HG02840 (cell line): Measurements from ENCODE around the gene BUD31.
"Not testable (repeated sequence)": the region's sequence is repeated elsewhere in the genome, so short reads cannot be mapped to it uniquely, and the experiment has no call there.

Source experiments
- ATAC-seq: cut with Tn5 transposase; IDR thresholded peaks from one replicate; pipeline ENCODE4 v1.9.1; 2021; ENCODE audit warnings: mild to moderate bottlenecking, moderate library complexity, moderate number of reproducible peaks; ENCODE audit not compliant: unreplicated experiment, low FRiP score

Gene BUD31

DNA sequence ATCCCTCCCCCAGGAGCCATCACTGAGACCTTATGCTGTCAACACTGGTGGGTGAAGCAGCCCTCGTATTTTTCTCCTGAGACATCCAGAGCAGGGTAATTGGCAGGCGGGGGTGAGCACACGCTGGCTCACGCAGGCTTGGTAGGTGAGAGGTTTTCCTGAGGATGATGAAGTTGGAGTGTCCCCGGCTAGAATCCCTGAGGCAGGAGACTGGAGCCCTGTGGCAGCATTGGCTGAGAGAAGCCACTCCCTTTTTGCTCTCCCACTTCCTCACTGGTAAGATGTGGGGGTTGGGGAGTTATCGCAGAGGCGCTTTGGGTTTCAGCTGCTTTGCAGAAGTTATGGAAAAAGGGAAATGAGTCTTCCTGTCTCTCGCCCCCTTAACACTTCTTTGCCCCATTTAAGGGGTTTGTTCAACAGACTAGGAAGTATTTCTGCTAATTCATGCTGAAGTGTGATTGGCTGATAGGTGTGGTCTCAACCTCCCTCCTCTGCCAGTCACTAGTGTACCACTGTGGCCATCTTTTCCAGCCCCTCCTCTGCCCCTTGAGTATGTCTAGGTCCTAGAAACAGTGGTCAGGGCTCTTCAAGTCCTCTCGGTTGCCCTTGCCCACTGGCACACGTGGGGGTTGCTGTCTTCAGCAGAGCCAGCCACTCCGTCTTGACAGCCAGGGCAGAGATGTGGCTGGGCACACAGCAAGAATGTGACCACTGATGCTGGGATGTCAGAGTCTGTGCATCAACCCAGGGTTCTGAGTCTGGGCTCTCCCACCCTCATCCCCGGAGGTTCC is 28.5 kb upstream of the BUD31 start:
- ATAC-seq: peak; percentile 41

DNA sequence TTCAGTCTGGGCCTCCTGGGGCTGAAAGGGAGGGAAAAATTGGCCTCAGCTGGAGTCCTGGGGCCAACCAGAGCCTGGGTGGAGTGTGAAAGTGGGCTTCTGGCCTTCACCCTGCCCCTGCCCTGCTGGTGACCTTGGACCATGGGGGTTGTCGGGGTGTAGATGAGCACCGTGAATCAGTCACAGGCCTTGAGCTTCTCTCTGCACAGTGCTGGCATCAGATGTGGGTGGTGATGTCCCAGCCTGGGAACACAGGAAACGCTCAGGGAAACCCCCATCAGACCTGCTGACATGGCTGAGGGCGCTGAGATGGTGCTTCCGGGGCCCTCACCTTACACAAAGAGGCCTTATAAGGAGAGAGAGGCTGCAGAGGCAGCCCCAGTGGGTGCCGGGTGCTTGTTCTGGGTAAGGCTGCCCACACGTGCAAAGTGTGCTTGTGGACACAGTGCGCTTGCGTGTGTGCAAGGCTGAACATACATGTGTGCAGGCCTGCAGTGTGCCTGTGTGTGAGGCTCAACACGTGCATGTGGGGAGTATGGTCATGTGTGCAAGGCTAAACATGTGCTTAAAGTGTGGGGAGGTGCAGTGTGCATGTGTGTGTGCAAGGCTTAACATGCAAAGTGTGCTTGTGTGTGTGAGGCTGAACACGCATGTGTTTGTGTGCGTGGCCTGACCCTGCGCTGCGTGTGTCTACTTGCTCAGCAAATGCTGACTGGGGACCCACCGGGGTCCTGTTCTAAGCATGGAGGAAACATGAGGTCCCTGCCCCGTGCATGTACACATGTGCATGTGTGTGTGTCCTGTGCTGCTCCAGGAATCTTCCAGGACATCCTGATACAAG is 27.7 kb upstream of the BUD31 start:
- peak; percentile 56 for ATAC-seq

DNA sequence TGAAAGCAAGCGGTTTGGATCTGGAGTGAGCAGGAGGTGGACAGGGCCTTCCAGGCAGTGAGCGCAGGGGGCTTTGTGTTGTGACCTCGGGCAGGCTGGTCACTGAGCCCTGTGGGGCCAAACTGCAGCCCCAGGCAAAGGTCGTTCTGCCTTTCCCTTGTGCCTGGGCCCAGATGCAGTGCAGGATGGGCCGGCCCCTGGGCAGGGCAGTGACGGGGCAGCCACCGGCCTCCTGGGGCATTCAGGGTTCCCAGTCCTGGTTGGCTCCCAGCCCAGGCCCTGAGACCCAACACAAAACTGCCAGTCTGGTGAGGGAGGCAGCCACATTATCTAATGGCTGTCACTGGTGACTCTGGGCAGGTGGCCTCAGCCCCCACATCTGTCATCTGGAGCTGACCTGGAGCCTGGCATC is 27.1 kb upstream of the BUD31 start:
- no peak for ATAC-seq

DNA sequence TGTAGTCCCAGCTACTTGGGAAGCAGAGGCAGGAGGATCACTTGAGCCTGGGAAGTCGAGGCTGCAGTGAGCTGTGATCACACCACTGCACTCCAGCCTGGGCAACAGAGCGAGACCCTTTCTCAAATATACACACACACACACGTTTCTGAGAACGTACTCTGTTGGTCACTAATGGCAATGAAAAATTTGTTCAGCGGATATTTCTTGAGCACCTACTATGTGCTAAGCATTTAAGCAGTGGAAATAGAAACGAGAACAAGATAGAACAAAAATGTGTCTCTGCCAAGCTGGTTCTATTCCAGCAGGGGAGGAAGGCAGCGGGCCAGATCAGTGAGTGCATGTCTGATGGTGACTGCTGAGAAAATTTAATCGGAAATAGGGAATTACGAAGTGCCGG is 25.6 kb upstream of the BUD31 start:
- ATAC-seq: no peak

DNA sequence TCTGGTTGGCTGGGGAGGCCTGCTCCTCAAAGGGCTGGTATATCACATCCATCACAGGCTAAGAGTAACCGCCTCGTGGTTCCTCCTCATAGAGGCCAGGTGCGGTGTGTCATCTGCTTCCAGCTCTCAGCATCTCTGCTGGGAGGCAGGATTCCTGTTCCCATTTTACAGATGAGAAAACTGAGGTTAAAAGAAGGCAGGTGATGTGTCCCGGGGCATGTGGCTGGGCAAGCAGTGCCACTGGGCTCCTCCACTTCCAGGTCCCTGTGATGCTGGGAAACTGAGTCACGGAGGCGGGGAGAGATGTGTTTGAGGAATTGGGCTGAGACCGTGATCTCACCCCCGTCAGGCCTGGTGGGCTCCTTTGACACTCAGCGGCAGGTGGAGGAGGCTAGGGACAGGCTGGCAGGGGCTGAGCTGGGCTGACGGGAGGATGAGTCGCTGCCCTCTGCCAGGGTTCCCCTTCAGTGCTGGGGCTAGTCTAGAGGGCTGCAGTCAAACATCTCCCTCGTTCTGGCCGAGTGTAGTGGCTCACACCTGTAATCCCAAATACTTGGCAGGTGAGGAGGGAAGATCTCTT is 24.9 kb upstream of the BUD31 start:
- ATAC-seq: no peak

DNA sequence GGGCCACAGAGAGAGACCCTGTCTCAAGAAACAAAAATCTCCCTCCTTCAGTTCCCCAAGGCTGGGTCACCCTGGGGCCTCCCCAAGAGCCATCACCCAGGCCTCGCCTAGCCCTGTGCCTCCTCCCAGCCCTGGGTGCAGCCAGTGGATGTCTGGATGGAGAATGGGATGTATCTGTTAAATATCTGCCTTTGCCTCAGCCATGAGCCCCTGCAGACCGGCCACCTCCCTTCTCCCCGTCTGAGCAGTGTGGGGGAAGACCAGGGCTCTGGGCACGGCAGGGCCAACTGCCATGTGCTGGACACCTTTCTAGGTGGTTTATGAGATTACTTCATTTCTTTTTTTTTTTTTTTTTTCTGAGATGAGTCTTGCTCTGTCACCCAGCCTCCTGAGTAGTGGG is 24.2 kb upstream of the BUD31 start:
- no peak for ATAC-seq

DNA sequence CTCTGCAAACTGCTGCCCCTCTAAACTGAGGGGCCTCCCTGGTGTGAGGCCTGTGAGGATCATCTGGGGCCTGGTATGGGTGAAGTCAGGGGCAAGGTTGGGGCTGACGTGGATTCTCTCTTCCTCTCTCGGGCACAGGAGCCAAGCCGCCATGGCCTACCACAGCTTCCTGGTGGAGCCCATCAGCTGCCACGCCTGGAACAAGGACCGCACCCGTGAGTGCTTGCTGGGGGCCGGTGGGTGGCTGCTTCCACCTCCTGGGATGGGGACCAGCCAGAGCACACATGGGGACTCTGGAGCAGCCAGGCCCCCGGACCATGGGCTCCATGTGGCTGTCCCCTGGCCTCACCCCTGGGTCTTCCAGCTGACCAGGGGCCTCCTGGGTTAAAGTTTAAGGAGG is 23.2 kb upstream of the BUD31 start:
- ATAC-seq: no peak

DNA sequence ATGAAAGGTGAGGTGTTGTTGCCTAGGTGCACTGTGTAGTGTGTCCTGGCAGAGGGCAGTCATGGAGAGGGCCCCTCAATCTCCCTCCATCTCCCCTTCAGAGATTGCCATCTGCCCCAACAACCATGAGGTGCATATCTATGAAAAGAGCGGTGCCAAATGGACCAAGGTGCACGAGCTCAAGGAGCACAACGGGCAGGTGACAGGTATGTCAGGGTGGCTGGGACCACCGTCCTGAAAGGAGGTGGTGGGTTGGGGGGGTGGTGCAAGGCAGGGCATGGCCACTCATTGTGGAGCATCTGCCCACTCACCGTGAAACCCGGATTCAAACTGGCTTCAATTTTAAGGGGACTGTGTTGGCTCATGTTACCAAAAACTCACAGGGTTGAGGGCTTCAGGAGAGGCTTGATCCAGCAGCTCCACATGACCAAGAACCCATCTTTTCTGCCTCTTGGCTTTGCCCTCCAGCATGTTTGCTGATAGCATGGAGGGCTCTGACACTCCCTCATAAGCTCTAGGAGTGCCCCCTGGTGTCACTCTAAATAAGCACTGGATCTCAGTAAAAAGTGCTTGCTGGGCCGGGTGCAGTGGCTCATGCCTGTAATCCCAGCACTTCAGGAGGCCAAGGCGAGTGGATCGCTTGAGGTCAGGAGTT is 22.1 kb upstream of the BUD31 start:
- ATAC-seq: no peak

DNA sequence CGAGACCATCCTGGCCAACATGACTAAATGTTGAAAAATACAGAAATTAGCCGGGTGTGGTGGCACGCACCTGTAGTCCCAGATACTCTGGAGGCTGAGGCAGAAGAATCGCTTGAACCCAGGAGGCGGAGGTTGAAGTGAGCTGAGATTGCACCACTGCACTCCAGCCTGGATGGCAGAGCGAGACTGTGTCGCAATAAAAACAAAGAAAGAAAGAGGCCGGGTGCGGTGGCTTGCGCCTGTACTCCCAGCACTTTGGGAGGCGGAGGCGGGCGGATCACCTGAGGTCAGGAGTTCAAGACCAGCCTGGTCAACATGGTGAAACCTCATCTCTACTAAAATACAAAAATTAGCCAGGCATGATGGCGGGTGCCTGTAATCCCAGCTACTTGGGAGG is 21.5 kb upstream of the BUD31 start:
- ATAC-seq: not testable (repeated sequence)

DNA sequence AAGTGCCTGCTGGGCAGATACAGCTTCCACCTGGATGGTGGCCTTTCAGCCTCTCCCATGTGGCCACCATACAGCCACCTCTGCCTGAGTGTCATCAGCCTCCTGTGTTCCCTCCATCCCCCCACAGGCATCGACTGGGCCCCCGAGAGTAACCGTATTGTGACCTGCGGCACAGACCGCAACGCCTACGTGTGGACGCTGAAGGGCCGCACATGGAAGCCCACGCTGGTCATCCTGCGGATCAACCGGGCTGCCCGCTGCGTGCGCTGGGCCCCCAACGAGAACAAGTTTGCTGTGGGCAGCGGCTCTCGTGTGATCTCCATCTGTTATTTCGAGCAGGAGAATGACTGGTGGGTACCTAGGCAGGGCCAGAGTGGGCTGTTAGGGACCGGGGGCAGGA is 20.9 kb upstream of the BUD31 start:
- no peak for ATAC-seq

DNA sequence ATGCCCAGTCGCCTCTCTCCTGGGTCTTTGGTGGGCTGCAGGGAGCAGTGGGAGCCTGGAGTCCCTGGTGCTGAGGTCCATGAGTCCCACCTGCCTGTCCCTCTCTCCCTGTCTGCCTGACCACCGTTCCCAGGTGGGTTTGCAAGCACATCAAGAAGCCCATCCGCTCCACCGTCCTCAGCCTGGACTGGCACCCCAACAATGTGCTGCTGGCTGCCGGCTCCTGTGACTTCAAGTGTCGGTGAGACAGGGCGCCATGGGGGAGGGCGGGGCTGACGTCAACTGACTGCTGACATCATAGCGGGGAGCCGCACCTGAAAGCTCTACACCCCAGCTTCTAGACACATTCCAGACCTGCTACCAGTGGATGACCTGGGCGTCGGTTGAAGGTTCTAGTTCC is 19.0 kb upstream of the BUD31 start:
- ATAC-seq: no peak

DNA sequence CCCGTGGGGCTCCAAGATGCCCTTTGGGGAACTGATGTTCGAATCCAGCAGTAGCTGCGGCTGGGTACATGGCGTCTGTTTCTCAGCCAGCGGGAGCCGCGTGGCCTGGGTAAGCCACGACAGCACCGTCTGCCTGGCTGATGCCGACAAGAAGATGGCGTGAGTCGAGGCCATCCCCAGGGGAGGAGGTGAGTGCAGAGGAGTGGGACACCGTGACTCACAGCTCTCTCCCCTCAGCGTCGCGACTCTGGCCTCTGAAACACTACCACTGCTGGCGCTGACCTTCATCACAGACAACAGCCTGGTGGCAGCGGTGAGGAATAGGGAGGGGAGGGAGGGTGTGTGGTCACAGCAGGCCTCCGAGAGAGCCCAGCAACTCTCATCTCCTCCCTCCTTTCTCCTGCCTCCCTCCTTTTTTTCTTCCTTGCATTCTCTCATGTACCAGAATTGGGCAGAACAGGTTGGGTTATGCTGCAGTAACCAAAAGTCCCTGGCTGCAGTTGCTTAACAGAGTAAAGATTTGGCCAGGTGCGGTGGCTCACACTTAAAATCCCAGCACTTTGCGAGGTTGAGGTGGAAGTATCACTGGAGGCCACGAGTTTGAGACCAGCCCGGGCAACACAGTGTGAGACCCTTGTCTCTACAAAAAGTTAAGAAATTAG is 17.7 kb upstream of the BUD31 start:
- ATAC-seq: no peak

DNA sequence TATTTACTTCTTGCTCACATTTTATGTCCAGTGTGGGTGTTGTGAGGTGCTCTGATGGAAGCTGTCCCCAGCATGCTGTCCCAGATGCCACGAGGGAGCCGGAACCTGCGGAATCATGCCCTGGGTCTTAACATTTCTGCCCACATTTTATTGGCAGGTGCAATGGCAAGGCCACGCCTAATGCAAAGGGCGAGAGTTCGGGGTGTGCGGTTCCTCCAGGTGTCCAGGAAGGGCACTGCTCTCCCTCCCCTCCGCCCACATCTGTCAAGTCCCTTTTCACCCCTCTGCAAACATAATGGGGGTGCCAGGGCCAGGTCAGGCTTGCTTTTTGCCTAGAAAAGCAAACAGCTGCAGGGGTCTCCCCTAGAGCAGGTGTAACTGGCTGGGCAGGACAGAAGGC is 16.7 kb upstream of the BUD31 start:
- ATAC-seq: no peak

DNA sequence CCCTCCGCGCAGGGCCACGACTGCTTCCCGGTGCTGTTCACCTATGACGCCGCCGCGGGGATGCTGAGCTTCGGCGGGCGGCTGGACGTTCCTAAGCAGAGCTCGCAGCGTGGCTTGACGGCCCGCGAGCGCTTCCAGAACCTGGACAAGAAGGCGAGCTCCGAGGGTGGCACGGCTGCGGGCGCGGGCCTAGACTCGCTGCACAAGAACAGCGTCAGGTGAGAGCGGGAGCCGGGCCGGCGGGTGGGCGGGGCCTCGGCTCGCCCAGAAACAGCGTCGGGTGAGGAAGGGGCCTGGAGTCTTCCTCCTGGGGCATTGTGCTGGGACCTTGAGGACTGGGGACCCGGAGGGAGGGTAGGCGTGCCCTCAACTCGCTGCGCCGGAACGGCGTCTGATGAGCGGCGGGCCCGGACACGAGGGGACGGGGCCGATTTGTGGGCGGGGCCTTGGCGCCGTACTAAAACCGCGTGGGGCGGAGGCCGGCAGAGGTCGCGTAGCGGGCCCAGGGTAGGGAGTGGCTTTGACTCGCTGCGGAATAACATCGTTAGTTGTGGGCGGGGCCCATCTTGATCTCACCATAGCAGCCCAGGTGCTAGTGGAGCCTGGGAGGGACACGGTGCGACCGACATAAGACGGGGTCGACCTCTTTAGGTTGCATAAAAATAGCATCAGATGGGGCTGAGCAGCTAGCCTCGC is 16.0 kb upstream of the BUD31 start:
- no peak for ATAC-seq

DNA sequence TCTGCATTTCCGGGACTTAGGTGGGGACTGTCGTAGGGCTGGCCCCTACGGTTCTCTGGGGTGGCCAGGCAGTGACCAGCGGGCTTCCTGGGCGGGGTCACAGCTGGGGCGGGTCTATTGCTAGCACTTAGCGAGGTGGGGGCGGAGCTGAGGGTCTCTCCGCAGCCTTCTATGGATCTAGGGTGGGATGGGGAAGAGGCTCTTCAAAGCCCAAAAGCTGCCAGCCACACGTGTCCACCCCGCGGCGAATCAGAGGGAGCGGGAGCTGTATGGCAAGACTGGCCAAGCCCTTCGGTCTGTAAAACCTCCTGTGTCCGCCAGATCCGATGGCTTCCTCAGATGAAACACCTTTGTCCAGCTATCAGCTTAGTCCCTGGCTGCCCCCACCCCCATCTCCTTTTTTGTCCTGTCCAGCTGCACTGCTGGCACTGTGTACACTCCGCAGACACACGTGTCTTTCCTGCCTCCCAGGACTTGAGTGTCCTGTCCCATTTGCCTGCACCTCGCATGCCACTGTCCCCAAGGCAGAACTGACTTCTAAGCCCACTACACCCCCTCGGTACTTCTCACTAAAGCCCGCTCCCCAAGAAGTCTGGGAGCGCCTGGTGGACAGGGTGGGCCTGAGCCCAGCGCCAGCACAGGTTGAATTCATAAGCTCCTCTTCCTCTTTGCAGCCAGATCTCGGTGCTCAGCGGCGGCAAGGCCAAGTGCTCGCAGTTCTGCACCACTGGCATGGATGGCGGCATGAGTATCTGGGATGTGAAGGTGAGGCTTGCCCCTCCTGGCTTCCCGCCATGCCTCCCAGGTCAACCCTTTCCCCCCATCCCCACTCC is 15.2 kb upstream of the BUD31 start:
- no peak for ATAC-seq

DNA sequence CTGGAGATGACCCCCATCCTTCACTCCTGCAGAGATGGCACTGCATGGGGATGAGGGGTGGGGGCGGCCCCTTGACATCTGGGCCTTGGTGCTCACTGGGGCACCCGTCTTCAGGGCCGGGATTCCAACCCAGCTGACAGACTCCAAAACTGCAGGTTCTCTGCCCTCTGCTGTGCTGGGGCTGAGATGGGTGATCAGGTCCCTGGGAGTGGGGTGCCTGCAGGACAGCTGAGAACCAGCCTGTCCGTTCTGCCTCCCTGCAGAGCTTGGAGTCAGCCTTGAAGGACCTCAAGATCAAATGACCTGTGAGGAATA is 14.6 kb upstream of the BUD31 start:
- ATAC-seq: no peak

DNA sequence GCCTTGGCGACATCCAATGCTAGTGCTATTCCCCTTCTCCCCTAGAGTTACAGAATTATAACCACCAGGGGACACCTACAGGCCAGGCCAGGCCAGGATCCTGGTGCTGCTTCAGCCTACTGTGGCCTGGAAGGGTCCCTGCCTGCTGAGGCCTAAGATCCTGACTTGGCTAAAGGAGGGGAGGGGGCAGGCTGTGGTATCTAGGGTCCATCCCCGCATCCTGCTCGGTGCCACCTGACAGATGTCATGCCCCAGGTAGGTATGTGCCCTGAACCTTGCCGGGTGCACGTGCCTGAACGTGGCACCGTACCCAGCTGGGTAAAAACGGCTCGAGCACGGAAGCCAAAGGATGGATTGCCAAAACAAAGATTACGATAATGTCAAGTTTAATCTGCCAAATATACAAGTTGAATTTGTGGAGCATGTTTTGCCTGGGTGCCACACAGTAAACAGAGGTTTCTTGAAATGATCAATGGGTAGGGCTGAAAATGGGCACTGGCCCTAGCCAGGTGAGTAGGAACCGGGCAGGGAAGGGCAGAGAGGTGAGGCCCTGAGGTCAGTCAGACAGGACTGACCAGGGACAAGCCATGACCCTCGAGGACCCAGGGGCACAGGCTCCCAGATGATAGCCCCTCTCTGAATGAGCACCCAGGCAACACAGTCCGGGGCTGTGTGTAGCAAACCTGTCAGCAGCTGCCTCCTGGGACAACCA is 13.0 kb upstream of the BUD31 start:
- no peak for ATAC-seq

DNA sequence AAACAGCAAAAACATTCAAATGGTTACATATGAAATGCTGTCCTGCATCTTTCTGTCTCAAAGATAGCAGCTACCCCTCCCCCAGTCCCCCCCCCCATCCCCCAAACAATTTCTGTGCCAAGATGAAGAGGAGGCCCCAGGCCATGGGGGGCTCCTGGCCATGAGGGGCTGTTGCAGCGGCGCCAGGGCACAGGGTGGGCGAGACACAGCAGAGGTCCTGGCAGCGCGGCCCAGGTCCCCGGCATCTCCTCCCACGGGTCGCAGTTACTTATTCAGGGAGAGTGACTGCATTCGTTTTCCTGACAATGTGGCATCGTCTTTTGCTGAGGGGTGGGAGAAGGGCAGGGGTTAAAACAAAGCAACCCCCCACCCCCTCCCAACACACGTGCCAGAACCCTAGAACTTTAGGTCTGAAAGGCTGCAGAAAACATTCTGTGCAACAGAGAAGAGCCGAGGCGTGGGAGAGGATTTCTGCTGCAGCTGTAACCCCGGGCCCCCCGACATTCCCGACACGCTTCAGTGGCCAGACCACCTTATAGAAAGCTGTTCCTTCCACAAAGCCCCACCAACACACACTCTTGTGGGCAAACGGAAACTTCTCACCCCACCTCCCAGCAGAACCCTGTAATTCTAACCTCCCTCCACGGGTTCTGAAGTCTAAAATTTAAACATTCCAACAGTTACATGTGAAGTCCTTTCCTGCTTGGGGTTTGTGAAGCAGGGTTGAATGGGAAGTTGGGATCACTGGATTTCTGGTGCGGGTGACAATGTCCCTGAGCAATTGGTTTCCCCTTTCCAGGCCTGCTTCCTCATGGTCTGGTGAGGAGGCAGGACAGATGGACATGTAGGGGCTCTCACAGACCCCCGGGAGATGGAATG is 12.1 kb upstream of the BUD31 start:
- no peak for ATAC-seq
